CD4-positive, alpha-beta memory T cell (primary cell): Measurements from ENCODE around the gene DNAJC13. TPM values are rescaled to one million over a fixed set of nuclear protein-coding genes. Genes with fewer than 3 reads are reported as not detected.

Experiments
- CTCF ChIA-PET: fragments of 350-600 bp; sonication (Branson Sonifier 250); formaldehyde crosslinking; loops from one replicate; lab custom pipeline; 2021; ENCODE audit warnings: inconsistent platforms; ENCODE audit not compliant: partially characterized antibody; lab: Charles Lee
- POLR2A ChIA-PET: fragments of 350-600 bp; sonication (Branson Sonifier 250); formaldehyde crosslinking; loops from one replicate; lab custom pipeline; 2021; ENCODE audit not compliant: partially characterized antibody; lab: Charles Lee
- DNase-seq, 5 donors: peaks; one replicate each; pipeline versions ENCODE4 v3.0.0 to v3.0.0-alpha.2; 2020 to 2022; ENCODE audit warnings: mixed read lengths in 1 of 5
- H3K27ac ChIP-seq: one replicate; pipeline ENCODE4 v1.7.0; 2013; ENCODE audit warnings: low read depth, low read length
- H3K27me3 ChIP-seq: 2 replicates; pipeline ENCODE4 v1.7.0; 2013; ENCODE audit warnings: mild to moderate bottlenecking, low read length, moderate library complexity; ENCODE audit not compliant: insufficient read depth
- H3K36me3 ChIP-seq: 2 replicates; pipeline ENCODE4 v1.7.0; 2013; ENCODE audit warnings: mild to moderate bottlenecking, low read length, moderate library complexity; ENCODE audit not compliant: insufficient read depth
- H3K4me1 ChIP-seq: 2 replicates; pipeline ENCODE4 v1.7.0; 2013; ENCODE audit warnings: mild to moderate bottlenecking, low read length, moderate library complexity; ENCODE audit not compliant: insufficient read depth
- H3K4me3 ChIP-seq, 2 donors: one replicate each; pipeline ENCODE4 v1.7.0; 2013; ENCODE audit warnings: low read length in 2 of 2, mild to moderate bottlenecking in 1 of 2
- H3K9me3 ChIP-seq, 2 donors: one replicate each; pipeline ENCODE4 v1.7.0; 2013; ENCODE audit warnings: low read length in 2 of 2, control low read depth in 1 of 2; ENCODE audit not compliant: control insufficient read depth in 1 of 2
- H3K27ac Mint-ChIP-seq, 7 donors: one replicate each; pipeline ENCODE4 v1.8.0; 2020 to 2021; ENCODE audit warnings: mixed read lengths in 7 of 7, mild to moderate bottlenecking in 6 of 7, inconsistent platforms in 3 of 7, moderate library complexity in 3 of 7
- H3K27me3 Mint-ChIP-seq, 2 donors: one replicate each; pipeline ENCODE4 v1.8.0; 2020 to 2021; ENCODE audit warnings: mixed read lengths in 2 of 2
- H3K36me3 Mint-ChIP-seq, 2 donors: one replicate each; pipeline ENCODE4 v1.8.0; 2020 to 2021; ENCODE audit warnings: mixed read lengths in 2 of 2, inconsistent platforms in 1 of 2, mild to moderate bottlenecking in 1 of 2
- H3K4me1 Mint-ChIP-seq, 4 donors: one replicate each; pipeline ENCODE4 v1.8.0; 2020 to 2021; ENCODE audit warnings: mixed read lengths in 4 of 4, mild to moderate bottlenecking in 1 of 4
- H3K4me3 Mint-ChIP-seq, 8 donors: one replicate each; pipeline ENCODE4 v1.8.0; 2020 to 2021; ENCODE audit warnings: mixed read lengths in 8 of 8, mild to moderate bottlenecking in 7 of 8, moderate library complexity in 6 of 8, inconsistent platforms in 3 of 8
- H3K9me3 Mint-ChIP-seq, 8 donors: one replicate each; pipeline ENCODE4 v1.8.0; 2020 to 2021; ENCODE audit warnings: mixed read lengths in 8 of 8, mild to moderate bottlenecking in 5 of 8, inconsistent platforms in 3 of 8, moderate library complexity in 1 of 8
- intact Hi-C: fragments of 100-400 bp; cut with micrococcal nuclease; formaldehyde crosslinking; loops from one replicate; pipeline ENCODE4 v1.15.1; 2023
- polyA plus RNA-seq, 2 donors: library from polyadenylated mRNA; unstranded; fragments of 300-500 nt; fragmentation: Illumina TruSeq; gene quantifications; one replicate each; pipeline ENCODE4 v1.2.3, GENCODE V29; 2021
- total RNA-seq, 2 experiments: library from RNA; stranded (reverse); gene quantifications; one replicate each; pipeline ENCODE4 v1.2.3, GENCODE V29; 2021

Gene DNAJC13
- total and polyA plus RNA-seq, 4 experiments from 2014 or later, result 7.4 to 43.5 (median 26.8) TPM

- ChIA-PET POLR2A (no interaction called here), CTCF (no interaction called here)
- Mint-ChIP-seq H3K27ac (no peak overlapping the region), H3K27me3 (no peaks in the 10 kb centered on the region), H3K4me1 (peaks cover 0 to 6% (median 0%) of the 10 kb centered on the region in 4 donors), H3K9me3 (no peaks in the 10 kb centered on the region), H3K4me3 (no peak overlapping the region), H3K36me3 (peaks cover 65 to 76% of the 10 kb centered on the region in 2 donors)
- DNase-seq, result no peak
- H3K27me3 ChIP-seq, result no peaks in the 10 kb centered on the region
- intact Hi-C loops, result no loop called here
- H3K4me1 ChIP-seq, result no peaks in the 10 kb centered on the region
- no peak overlapping the region for H3K4me3 ChIP-seq
- no peak overlapping the region for H3K27ac ChIP-seq
- H3K36me3 ChIP-seq, result peaks cover 48% of the 10 kb centered on the region
- no peaks in the 10 kb centered on the region for H3K9me3 ChIP-seq
Observed at GRCh38 chr3:132459551-132459950, 42.2 kb downstream of the DNAJC13 start.

GRCh38 chr3:132461544-132461943 lies 44.2 kb downstream of the DNAJC13 start:
- ChIA-PET POLR2A (no interaction called here), CTCF (interaction anchor here (1.1 kb wide), 1 partner anchor 75 kb away, joined by 3 read pairs; no protein-coding TSS in a partner anchor)
- Mint-ChIP-seq H3K36me3 (peaks cover 48 to 67% of the 10 kb centered on the region in 2 donors), H3K27ac (no peak overlapping the region), H3K27me3 (no peaks in the 10 kb centered on the region), H3K4me3 (no peak overlapping the region), H3K4me1 (peaks cover 0 to 6% (median 0%) of the 10 kb centered on the region in 4 donors), H3K9me3 (no peaks in the 10 kb centered on the region)
- H3K9me3 ChIP-seq, result no peaks in the 10 kb centered on the region
- intact Hi-C loops, result no loop called here
- DNase-seq, result no peak
- no peak overlapping the region for H3K4me3 ChIP-seq
- H3K27ac ChIP-seq, result no peak overlapping the region
- H3K36me3 ChIP-seq, result peaks cover 38% of the 10 kb centered on the region
- no peaks in the 10 kb centered on the region for H3K4me1 ChIP-seq
- H3K27me3 ChIP-seq, result no peaks in the 10 kb centered on the region

GRCh38 chr3:132464066-132464465 lies 46.8 kb downstream of the DNAJC13 start:
- ChIA-PET POLR2A (no interaction called here), CTCF (no interaction called here)
- no peaks in the 10 kb centered on the region for H3K4me1 Mint-ChIP-seq
- H3K9me3 Mint-ChIP-seq, result no peaks in the 10 kb centered on the region
- peak overlapping the region in 1 of 7 donors; percentile 39 for H3K27ac Mint-ChIP-seq
- Histone ChIP-seq H3K9me3 (no peaks in the 10 kb centered on the region), H3K4me1 (no peaks in the 10 kb centered on the region), H3K27ac (no peak overlapping the region), H3K36me3 (peaks cover 27% of the 10 kb centered on the region), H3K4me3 (no peak overlapping the region), H3K27me3 (no peaks in the 10 kb centered on the region)
- H3K36me3 Mint-ChIP-seq, result peaks cover 42 to 66% of the 10 kb centered on the region in 2 donors
- H3K27me3 Mint-ChIP-seq, result no peaks in the 10 kb centered on the region
- intact Hi-C loops, result no loop called here
- no peak overlapping the region for H3K4me3 Mint-ChIP-seq
- DNase-seq, result no peak

- Histone ChIP-seq H3K27ac (no peak overlapping the region), H3K4me3 (no peak overlapping the region), H3K36me3 (peaks cover 11% of the 10 kb centered on the region), H3K27me3 (no peaks in the 10 kb centered on the region), H3K9me3 (no peaks in the 10 kb centered on the region), H3K4me1 (no peaks in the 10 kb centered on the region)
- ChIA-PET POLR2A (no interaction called here), CTCF (no interaction called here)
- no peak overlapping the region for H3K4me3 Mint-ChIP-seq
- H3K27ac Mint-ChIP-seq, result no peak overlapping the region
- intact Hi-C loops, result no loop called here
- DNase-seq, result no peak
- no peaks in the 10 kb centered on the region for H3K9me3 Mint-ChIP-seq
- no peaks in the 10 kb centered on the region for H3K4me1 Mint-ChIP-seq
- peaks cover 33 to 52% of the 10 kb centered on the region in 2 donors for H3K36me3 Mint-ChIP-seq
- no peaks in the 10 kb centered on the region for H3K27me3 Mint-ChIP-seq
Observed at GRCh38 chr3:132469326-132469725, 52.0 kb downstream of the DNAJC13 start.

- Mint-ChIP-seq H3K4me3 (no peak overlapping the region), H3K9me3 (no peaks in the 10 kb centered on the region), H3K27me3 (no peaks in the 10 kb centered on the region), H3K27ac (no peak overlapping the region), H3K4me1 (no peaks in the 10 kb centered on the region), H3K36me3 (peaks cover 21 to 57% of the 10 kb centered on the region in 2 donors)
- Histone ChIP-seq H3K4me3 (no peak overlapping the region), H3K9me3 (no peaks in the 10 kb centered on the region), H3K4me1 (no peaks in the 10 kb centered on the region), H3K27ac (no peak overlapping the region), H3K27me3 (no peaks in the 10 kb centered on the region), H3K36me3 (peaks cover 32% of the 10 kb centered on the region)
- no peak for DNase-seq
- CTCF ChIA-PET, result no interaction called here
- intact Hi-C loops, result no loop called here
- POLR2A ChIA-PET, result no interaction called here
Observed at GRCh38 chr3:132486099-132486498, 68.8 kb downstream of the DNAJC13 start.

- H3K9me3 ChIP-seq, result no peaks in the 10 kb centered on the region
- intact Hi-C loops, result no loop called here
- Mint-ChIP-seq H3K4me1 (no peaks in the 10 kb centered on the region), H3K9me3 (no peaks in the 10 kb centered on the region), H3K36me3 (peaks cover 22 to 55% of the 10 kb centered on the region in 2 donors), H3K27me3 (no peaks in the 10 kb centered on the region), H3K27ac (no peak overlapping the region), H3K4me3 (no peak overlapping the region)
- no peak for DNase-seq
- no peak overlapping the region for H3K4me3 ChIP-seq
- ChIA-PET POLR2A (interaction anchor here (1.1 kb wide), 1 partner anchor 70 kb away, joined by 3 read pairs; the partner anchor contains the start of gene DNAJC13), CTCF (interaction anchor here (1.1 kb wide), 1 partner anchor 13 kb away, joined by 3 read pairs; no protein-coding TSS in a partner anchor)
- H3K27me3 ChIP-seq, result no peaks in the 10 kb centered on the region
- H3K4me1 ChIP-seq, result no peaks in the 10 kb centered on the region
- peaks cover 17% of the 10 kb centered on the region for H3K36me3 ChIP-seq
- no peak overlapping the region for H3K27ac ChIP-seq
Observed at GRCh38 chr3:132488151-132488550, 70.8 kb downstream of the DNAJC13 start.

- no peak overlapping the region for H3K4me3 ChIP-seq
- Mint-ChIP-seq H3K36me3 (peaks cover 60 to 70% of the 10 kb centered on the region in 2 donors), H3K27ac (no peak overlapping the region), H3K4me3 (no peak overlapping the region), H3K27me3 (no peaks in the 10 kb centered on the region), H3K9me3 (no peaks in the 10 kb centered on the region), H3K4me1 (no peaks in the 10 kb centered on the region)
- H3K27ac ChIP-seq, result no peak overlapping the region
- intact Hi-C loops, result no loop called here
- peaks cover 58% of the 10 kb centered on the region for H3K36me3 ChIP-seq
- ChIA-PET CTCF (interaction anchor here (0.8 to 0.9 kb wide), 3 partner anchors 9 to 152 kb away, joined by 3 read pairs; no protein-coding TSS in a partner anchor), POLR2A (no interaction called here)
- no peaks in the 10 kb centered on the region for H3K27me3 ChIP-seq
- H3K9me3 ChIP-seq, result no peaks in the 10 kb centered on the region
- no peak for DNase-seq
- H3K4me1 ChIP-seq, result no peaks in the 10 kb centered on the region
Observed at GRCh38 chr3:132499071-132499470, 81.8 kb downstream of the DNAJC13 start.
